Activated gamma-delta T cell treated with Interleukin-2 at 50 U/mL for 16 hours (primary cell): ENCODE measurements around the gene SHLD3.
"Not testable (repeated sequence)": the region's sequence is repeated elsewhere in the genome, so short reads cannot be mapped to it uniquely, and the experiment has no call there.

Source experiments
- DNase-seq: peaks from one replicate; pipeline ENCODE4 v3.0.0-alpha.2; 2020

SHLD3 gene

GRCh38 chr5:65624571-65625555, at the start of gene SHLD3, which contains the start of gene TRAPPC13:
SHLD3 (plus strand) TSS chr5:65625027; CDS start chr5:65629588, 4,561 bp downstream.
TRAPPC13 (plus strand) TSS chr5:65625027; CDS start chr5:65625061, 34 bp downstream.
- peak; percentile 82 for DNase-seq

GRCh38 chr5:65577141-65577540, 47.7 kb upstream of the SHLD3 start:
- DNase-seq = no peak

DNA sequence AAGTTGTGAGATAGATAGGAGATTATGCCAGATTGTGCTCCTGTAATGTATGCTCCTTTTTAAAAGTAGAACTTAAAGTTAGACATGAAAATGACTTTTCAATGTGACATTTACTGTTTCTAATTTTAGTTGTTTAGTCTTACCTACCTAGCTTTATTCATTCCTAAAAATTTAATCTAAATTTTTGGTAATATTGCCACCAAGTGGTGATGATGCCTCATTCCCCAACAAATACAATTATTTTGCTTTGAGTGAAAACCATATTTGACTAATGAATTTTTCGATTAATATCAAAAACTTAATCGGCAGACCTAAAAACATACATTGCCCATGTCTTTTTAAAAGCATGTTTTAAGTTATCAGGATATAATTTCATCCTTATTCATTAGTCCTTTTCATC, 36.1 kb upstream of the SHLD3 start:
- no peak for DNase-seq

DNA sequence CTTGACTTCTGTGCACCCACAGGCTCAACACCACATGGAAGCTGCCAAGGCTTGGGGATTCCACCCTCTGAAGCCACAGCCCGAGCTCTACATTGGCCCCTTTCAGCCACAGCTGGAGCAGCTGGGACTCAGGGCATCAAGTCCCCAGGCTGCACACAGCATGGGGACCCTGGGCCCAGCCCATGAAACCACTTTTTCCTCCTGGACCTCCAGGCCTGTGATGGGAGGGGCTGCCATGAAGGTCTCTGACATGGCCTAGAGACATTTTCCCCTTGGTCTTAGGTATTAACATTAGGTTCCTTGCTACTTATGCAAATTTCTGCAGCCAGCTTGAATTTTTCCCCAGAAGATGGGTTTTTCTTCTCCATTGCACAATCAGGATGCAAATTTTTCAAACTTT, 23.1 kb upstream of the SHLD3 start:
- DNase-seq = not testable (repeated sequence)

DNA sequence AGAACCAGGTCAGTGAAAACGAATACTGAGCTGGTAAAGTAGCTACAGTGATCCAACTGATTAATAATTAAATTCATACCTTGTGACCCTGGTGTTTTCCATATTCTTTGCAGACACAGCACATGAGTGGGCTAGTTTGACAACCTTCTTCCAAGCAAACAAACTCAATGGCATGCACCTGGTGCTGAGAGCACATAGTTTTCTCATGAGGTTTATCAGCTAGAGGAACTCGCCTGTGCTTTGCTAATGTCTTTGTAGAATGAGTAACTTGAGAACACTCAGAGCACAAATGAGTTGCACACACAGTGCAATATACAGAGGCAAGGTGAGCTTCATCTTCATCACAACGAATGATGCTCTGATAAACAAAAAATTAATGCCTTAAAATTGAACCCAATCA, 13.3 kb upstream of the SHLD3 start:
- DNase-seq = no peak

DNA sequence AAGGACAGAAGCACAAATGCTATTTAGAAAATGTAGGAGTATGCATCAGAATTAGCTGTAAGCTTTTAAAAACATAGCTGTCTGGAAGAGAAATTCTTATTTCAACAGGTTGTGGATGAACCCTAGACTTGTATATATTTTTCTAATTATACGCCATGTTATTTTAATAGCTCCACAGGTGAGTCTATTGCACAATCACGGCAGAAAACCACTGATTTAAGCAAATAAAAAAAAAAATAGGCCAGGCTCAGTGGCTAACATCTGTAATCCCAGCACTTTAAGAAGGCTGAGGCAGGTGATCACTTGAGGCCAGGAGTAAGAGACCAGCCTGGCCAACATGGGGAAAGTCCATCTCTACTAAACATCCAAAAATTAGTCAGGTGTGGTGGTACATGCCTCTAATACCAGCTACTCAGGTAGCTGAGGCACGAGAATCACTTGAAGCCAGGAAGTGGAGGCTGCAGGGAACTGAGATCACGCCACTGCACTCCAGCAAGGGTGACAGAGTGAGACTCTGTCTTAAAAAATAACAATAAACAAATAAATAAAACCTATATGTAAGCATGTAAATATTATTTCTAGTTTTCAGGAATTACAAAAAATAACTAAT, 12.4 kb upstream of the SHLD3 start:
- no peak for DNase-seq

- no peak for DNase-seq
Measured at GRCh38 chr5:65620021-65620420, 4.8 kb upstream of the SHLD3 start.

DNA sequence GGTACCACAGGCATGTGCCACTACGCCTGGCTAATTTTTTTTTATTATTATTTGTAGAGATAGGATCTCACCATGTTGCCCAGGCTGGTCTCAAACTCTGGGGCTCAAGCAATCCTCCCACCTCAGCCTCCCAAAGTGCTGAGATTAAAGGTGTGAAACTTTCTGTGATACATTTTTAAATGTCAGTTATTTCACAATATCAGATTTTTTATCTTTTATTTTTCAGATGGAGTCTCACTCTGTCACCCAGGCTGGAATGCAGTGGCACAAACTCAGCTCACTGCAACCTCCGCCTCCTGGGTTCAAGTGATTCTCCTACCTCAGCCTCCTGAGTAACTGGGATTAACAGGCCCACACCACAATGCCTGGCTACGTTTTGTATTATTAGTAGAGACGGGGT, 2.9 kb upstream of the SHLD3 start:
- DNase-seq = not testable (repeated sequence)

DNA sequence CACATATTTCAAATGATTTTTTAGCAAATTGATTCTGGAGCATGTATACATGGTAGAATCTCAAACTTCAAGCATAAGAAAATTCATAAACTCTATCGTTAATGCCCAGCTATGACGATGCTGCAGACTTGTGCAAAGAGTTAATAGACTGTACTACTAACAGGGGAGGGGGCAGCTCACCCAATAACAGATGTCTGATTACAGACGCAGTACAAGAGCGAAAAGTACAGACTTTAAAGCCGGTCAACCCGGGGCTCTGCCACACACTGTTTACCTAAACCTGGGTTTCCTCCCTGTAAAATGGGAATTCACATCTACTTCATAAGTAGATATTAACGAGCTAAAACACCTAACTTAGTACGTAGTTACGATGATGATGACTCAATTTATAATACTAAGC, 1.3 kb upstream of the SHLD3 start:
- no peak for DNase-seq

- DNase-seq = peak; percentile 88
Measured at GRCh38 chr5:65624025-65624570, 729 bp upstream of the SHLD3 start, which contains the start of gene TRIM23. TRIM23 (minus strand) TSS chr5:65624333; CDS start chr5:65624274, 59 bp downstream.

DNA sequence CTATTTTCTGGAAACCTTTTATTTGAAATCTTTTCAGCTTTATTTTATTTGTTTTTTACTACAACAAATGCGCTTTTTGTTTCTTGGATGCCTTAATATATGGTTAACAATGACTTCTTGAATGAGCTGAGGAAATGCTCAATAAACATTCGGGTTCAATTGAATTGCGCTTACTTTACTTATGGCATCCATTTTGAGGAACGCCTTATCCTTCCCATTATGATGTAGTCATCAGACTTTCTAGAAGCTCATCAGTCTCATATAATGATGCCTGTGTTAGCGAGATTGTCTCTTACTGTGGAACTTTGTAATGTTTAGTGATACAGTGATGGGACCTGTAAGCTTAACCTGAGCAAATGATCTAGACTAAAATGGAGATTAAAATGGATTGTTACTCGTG, 916 bp downstream of the SHLD3 start:
- DNase-seq = no peak

DNA sequence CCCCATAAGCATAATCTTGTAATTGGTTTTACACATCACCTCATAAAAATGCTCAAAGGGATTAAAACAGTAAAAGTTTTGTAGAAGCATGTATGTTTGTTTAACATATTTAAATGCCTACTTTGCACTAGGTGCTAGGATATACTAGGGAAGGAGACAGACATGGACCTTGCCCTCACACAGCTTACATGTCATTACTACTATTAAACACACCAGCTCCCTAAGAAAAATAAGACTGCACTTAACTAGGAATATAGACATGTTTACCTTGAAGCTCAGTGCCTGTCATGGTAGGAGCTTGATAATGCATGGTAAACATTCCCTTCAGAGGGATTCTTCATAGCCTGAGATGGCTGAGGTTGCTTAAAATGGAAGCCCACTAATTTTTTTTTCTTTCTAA, 6.2 kb downstream of the SHLD3 start:
- DNase-seq = no peak

GRCh38 chr5:65640240-65640639, 15.4 kb downstream of the SHLD3 start:
- no peak for DNase-seq

DNA sequence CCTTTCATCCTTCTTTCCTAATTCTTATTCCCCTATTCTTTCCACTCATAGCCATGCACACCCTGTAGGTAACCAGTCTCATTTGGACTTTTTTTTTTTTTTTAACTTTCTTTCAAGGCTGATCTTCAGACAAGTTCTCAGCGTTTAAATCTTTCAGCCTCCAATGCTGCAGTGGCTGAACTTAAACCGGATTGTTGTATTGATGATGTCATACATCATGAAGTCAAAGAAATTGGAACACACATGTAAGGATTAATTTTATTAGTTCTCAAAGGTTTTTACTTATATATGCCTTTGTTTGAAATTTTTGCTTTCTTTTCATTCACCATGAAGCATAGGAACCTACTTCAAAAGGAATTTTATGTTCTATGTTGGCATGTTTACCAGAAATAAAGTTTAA, 22.1 kb downstream of the SHLD3 start:
- no peak for DNase-seq

GRCh38 chr5:65647941-65648340, 23.1 kb downstream of the SHLD3 start:
- DNase-seq = no peak

- DNase-seq = no peak
Measured at GRCh38 chr5:65651144-65651543, 26.3 kb downstream of the SHLD3 start.

DNA sequence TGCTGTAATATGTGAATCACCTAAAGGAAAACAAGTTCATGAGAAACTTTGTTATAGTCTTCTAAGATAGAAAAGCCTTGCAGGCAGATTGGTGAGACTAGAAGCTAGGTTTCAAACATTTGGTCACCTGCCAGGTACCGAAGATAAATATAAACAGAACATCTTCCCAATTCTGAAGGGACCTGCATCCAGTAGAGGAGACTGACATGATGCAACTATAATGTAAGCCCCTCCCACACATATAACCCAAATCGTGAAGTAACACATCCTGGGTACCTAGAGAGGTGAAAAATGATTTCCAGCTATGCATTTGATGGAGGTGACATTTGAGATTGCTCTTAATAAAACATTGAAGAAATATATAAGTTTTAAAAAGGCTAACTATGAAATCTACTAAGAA, 29.9 kb downstream of the SHLD3 start:
- no peak for DNase-seq

GRCh38 chr5:65663804-65664521, 39.1 kb downstream of the SHLD3 start:
- no peak for DNase-seq

GRCh38 chr5:65668696-65669095, 43.9 kb downstream of the SHLD3 start:
- DNase-seq = no peak

DNA sequence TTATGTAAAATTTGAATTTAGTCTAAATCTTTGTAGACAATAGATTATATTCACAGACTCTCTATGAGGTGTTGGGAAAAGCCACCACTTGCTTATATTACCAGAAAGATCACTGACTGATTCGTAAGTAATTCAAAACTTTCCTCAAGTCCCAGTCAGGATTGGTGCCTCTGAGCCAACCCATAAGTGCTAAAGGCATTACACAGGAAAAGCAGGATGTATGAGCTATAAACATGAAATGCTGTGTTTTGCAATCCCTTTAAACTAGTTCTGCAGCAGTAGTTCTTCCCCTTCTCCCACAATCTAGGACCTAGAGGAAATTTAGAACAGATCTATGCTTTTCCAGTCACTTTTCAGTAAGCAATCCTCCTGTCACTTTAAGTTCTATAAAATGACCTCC, 48.0 kb downstream of the SHLD3 start:
- no peak for DNase-seq

DNA sequence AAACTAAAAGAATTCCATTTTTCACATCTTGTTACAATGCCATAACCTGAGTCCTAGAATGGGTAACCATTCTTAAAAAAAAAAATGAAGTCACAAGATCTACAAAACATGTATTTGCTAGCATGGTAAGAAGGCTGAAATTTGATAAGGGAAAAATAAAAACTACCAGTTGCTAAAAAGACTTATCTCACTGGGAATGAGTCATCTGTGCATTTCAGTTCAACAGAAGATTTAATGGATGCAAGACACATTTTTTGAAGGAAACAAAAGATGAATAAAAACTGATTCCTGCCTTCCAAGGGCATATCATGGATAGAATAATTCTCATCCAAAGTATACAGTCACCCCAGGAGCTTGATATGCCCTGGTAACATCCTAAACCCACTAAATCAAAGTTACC, 49.9 kb downstream of the SHLD3 start:
- no peak for DNase-seq

- DNase-seq = not testable (repeated sequence)
Measured at GRCh38 chr5:65676056-65676455, 51.2 kb downstream of the SHLD3 start.
